Measurements from ENCODE around the gene CCL5.

- TF ChIP-seq CTCF (IDR thresholded peaks at IDR 0.05), result no peak
- no peak for TF ChIP-seq ZFX (IDR thresholded peaks at IDR 0.05; ENCODE audit: borderline replicate concordance)
These were observed 4.9 kb downstream of the CCL5 start for GRCh38 chr17:35875072-35875799.
